GM21526 (cell line): ENCODE measurements around the gene CCRL2.

ENCODE experiments used
- ATAC-seq: cut with Tn5 transposase; IDR thresholded peaks from one replicate; pipeline ENCODE4 v1.9.1; 2021; ENCODE audit warnings: moderate library complexity; ENCODE audit not compliant: unreplicated experiment, low FRiP score

The CCRL2 gene

DNA sequence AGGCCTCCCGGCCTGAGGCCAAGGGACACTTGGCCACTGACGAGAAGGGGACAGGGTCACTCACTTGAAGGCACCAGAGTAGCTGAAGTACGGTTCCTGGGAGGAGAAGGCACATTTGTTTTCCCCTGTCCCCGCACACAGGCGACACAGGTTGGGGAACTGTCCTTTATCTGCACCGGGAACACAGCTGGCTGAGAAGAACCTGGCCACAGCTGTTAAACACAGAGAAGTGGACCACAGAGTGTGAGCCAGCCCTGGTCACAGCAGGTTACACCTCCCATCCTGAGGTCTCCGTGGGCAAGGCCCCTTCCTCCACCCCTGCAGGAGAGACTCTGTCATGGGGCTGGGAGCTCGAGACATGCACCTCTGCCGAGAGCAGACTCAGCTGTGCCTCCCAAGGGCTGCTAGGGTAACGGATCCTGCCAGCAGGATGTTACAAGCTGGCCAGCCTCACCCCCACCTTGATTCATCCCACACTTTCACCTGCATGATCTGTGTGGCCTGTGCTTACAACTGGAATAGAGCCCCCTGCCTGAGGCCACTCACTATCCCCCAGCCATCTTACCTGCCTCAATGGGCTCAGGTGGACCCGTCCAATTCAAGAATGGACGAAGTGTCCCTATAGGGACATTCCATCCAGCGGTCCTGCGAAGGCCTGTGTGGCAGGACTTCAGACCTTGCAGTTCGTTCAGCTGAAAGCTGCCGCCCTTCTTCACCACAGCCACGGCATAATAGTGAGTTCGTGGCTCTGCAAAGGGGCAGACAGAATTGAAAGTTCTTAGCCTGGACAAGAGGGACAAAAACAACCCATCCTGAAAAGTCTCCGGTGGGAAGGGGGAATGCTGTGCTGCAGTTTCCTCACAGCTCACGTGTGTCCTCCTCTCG, 48.4 kb downstream of the CCRL2 start:
- ATAC-seq, result no peak

DNA sequence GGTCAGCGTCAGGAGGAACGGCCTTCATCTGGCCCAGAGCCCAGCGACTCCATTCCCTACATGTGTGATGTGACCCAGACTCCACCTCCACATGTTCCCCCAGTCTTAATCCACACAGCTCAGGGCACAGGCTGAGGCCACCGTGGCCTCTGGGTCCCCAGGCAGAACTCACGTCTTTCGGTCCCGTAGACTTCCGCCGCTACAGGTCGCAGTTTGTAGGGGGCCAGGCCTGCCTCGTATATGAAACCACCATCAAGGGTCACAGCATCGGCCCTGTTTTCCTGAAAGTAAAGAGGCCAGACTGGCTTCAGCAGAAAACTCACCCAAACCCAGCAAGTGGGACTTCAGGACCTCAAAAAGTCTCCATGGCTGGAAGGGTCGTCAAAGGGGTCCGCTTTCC, 49.1 kb downstream of the CCRL2 start:
- no peak for ATAC-seq
